Hematopoietic multipotent progenitor cell treated with erythropoietin and hydrocortisone succinate and interleukin-3 and kit ligand, for 4 days (in vitro differentiated cells): ENCODE measurements around the gene STYXL2.

Source experiments
- DNase-seq: peaks from one replicate; pipeline ENCODE4 v3.0.0-alpha.2; 2015

STYXL2 gene

DNA sequence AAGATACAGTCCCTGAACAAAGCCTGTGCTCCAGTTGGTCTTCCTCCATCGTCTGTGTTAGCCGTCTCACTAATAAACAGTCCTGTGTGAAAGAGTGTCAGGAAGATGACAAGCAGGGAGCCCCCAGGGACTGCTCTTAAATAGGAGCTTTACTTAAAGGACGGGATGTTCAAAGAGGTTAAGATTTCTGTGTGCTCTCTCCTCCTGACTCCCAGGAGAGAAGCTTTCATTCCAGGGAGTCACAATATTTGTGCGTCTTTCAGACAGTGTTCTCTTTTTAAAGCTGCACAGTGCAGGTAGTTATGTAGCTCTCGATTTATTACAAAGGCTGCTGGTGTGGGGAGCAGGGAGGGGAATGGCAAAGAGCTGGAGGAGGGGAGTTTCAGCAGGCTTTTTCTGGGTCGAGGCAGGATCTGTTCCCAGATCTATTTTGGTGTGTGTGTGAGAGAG is 43.5 kb downstream of the STYXL2 start:
- no peak for DNase-seq

DNA sequence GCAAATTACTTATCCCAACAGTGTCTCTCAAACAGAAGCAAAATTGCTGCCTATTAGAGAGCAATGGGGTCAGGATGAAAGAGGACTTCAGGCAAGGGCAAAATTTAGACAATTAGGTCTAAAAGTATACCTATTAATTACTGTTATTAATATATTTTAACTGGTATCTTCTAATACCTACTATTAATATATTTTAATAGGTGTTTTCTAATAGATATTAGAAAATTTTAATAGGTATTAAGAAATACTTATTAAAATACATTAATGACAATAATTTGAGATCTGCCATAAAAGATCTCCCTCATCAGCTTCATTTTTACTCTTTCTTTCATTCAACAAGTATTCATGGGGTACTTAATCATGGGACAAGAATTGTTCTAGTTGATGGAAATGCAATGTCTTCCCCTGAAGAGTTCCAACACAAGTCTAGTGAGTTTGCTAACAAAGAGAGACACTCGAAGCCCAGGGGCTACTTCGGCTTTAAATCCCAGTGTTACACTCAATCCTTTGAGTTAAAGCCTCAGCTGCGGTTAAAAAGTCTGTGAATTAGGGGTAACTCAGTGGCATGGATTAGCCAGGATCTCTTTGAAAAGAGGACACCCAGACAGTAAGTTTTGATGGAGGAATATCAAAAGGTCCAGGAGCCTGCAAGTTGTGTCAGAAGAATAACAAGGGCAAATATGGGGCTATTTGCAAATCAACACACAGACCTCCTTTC is 44.1 kb downstream of the STYXL2 start:
- no peak for DNase-seq

DNA sequence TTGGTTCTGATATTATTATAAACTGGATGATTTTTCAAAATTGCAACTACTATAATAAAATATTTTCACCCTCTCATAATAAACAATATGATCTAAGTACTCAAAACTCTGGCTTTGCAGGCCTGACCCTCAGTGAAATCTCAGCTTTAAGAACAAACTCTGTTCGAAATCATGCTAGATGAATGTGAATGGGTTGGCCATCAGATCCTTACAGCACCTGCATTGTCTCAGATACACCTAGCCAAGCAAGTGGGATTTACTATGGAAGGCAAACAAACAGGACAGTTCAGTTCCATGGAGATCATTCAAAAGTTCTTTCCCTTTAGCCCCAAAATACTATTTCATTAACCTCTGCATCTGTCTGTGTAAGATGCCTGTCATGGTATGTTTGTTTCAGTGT is 44.8 kb downstream of the STYXL2 start:
- no peak for DNase-seq

DNA sequence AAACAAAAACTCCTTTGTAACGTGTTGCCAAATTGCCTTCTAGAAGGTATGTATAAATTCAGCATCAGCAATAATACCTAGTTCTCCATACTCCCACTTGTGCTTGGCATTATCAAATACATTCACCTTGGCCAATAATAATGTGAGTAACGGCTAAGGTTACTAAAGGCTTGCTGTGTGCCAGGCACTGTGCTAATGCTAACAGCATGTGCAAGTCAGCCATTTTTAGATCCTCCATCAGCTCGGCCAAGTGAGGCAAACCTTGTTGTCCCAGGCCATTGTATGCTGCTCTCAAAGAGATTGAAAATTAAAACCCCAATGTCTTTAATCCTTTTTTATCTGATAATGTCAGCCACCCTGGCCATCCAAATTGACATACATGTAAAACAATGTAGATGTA is 48.1 kb downstream of the STYXL2 start:
- DNase-seq = no peak
